SK-N-SH treated with all-trans-retinoic acid at 6 μM for 48 hours (cell line): ENCODE measurements around the gene PSEN1.

Source experiments
- ATAC-seq: fragments of 200-7000 bp; cut with Tn5 transposase; 3 replicates; pipeline ENCODE4 v1.9.1; 2020; ENCODE audit warnings: mild to moderate bottlenecking, moderate library complexity
- BACH2 ChIP-seq: fragments of 250-450 bp; sonication (Bioruptor Pico); IDR thresholded peaks from 2 replicates; pipeline ENCODE4 v1.9.0; 2021; ENCODE audit warnings: mild to moderate bottlenecking, borderline replicate concordance
- ESRRG ChIP-seq: fragments of 250-450 bp; sonication (Bioruptor Pico); IDR thresholded peaks from 2 replicates; pipeline ENCODE4 v1.6.1; 2021; ENCODE audit warnings: mild to moderate bottlenecking
- GLIS3 ChIP-seq: fragments of 250-450 bp; sonication (Bioruptor Pico); IDR thresholded peaks from 2 replicates; pipeline ENCODE4 v1.5.0; 2020; ENCODE audit warnings: mild to moderate bottlenecking, moderate library complexity
- ISL1 ChIP-seq: fragments of 250-450 bp; sonication (Bioruptor Pico); IDR thresholded peaks from 2 replicates; pipeline ENCODE4 v2.1.2; 2022; ENCODE audit warnings: mild to moderate bottlenecking, moderate library complexity
- OSR1 ChIP-seq: fragments of 250-450 bp; sonication (Bioruptor Pico); IDR thresholded peaks from 2 replicates; pipeline ENCODE4 v1.8.0; 2022; ENCODE audit warnings: moderate library complexity, mild to moderate bottlenecking, inconsistent platforms
- PATZ1 ChIP-seq: fragments of 250-450 bp; sonication (Bioruptor Pico); IDR thresholded peaks from 2 replicates; pipeline ENCODE4 v1.8.0; 2020; ENCODE audit warnings: mild to moderate bottlenecking, moderate library complexity, borderline replicate concordance
- PPARA ChIP-seq: fragments of 250-450 bp; sonication (Bioruptor Pico); IDR thresholded peaks from 2 replicates; pipeline ENCODE4 v1.5.0; 2020; ENCODE audit warnings: mild to moderate bottlenecking, borderline replicate concordance
- RARB ChIP-seq: fragments of 250-450 bp; sonication (Bioruptor Pico); IDR thresholded peaks from 2 replicates; pipeline ENCODE4 v1.8.0; 2021; ENCODE audit warnings: mild to moderate bottlenecking, moderate library complexity
- SNAI2 ChIP-seq: fragments of 250-450 bp; sonication (Bioruptor Pico); IDR thresholded peaks from 2 replicates; pipeline ENCODE4 v1.5.0; 2020; ENCODE audit warnings: mild to moderate bottlenecking, moderate library complexity
- TCF4 ChIP-seq: fragments of 250-450 bp; sonication (Bioruptor Pico); IDR thresholded peaks from 2 replicates; pipeline ENCODE4 v1.8.0; 2021; ENCODE audit warnings: mild to moderate bottlenecking, moderate library complexity, borderline replicate concordance
- TOX ChIP-seq: fragments of 250-450 bp; sonication (Bioruptor Pico); IDR thresholded peaks from 2 replicates; pipeline ENCODE4 v1.8.0; 2021; ENCODE audit warnings: mild to moderate bottlenecking, moderate library complexity, borderline replicate concordance
- TSHZ2 ChIP-seq: fragments of 250-450 bp; sonication (Bioruptor Pico); IDR thresholded peaks from 2 replicates; pipeline ENCODE4 v1.5.0; 2020; ENCODE audit warnings: mild to moderate bottlenecking, moderate library complexity
- ZFP3 ChIP-seq: fragments of 250-450 bp; sonication (Bioruptor Pico); IDR thresholded peaks from 2 replicates; pipeline ENCODE4 v1.5.0; 2020; ENCODE audit warnings: mild to moderate bottlenecking, moderate library complexity
- ZFP30 ChIP-seq: fragments of 450-650 bp; formaldehyde crosslinking; IDR thresholded peaks from 2 replicates; pipeline ENCODE4 v1.5.0; 2022; ENCODE audit warnings: mild to moderate bottlenecking, moderate library complexity
- ZNF565 ChIP-seq: fragments of 450-650 bp; formaldehyde crosslinking; conservative IDR thresholded peaks from 2 replicates; pipeline ENCODE4 v1.5.0; 2020; ENCODE audit warnings: low read depth, mild to moderate bottlenecking, moderate library complexity
- ZNF70 ChIP-seq: fragments of 450-650 bp; formaldehyde crosslinking; IDR thresholded peaks from 2 replicates; pipeline ENCODE4 v1.5.0; 2020; ENCODE audit warnings: mild to moderate bottlenecking, moderate library complexity
- ZNF8 ChIP-seq: fragments of 450-650 bp; formaldehyde crosslinking; IDR thresholded peaks from 2 replicates; pipeline ENCODE4 v1.5.0; 2020; ENCODE audit warnings: mild to moderate bottlenecking, moderate library complexity
- TF ChIP-seq, protein P1 (sequence below): fragments of 250-450 bp; sonication (Bioruptor Pico); IDR thresholded peaks from 2 replicates; pipeline ENCODE4 v1.8.0; 2021; ENCODE audit warnings: low read depth, mild to moderate bottlenecking, moderate library complexity, borderline replicate concordance

The PSEN1 gene

GRCh38 chr14:73236752-73237218 is 100.5 kb downstream of the PSEN1 start:
- TF ChIP-seq OSR1, result no peak
- TF ChIP-seq ESRRG, result no peak
- no peak for TF ChIP-seq TSHZ2 (CRISPR knock-in tag)
- no peak for TF ChIP-seq ISL1
- TF ChIP-seq, protein P1, sequence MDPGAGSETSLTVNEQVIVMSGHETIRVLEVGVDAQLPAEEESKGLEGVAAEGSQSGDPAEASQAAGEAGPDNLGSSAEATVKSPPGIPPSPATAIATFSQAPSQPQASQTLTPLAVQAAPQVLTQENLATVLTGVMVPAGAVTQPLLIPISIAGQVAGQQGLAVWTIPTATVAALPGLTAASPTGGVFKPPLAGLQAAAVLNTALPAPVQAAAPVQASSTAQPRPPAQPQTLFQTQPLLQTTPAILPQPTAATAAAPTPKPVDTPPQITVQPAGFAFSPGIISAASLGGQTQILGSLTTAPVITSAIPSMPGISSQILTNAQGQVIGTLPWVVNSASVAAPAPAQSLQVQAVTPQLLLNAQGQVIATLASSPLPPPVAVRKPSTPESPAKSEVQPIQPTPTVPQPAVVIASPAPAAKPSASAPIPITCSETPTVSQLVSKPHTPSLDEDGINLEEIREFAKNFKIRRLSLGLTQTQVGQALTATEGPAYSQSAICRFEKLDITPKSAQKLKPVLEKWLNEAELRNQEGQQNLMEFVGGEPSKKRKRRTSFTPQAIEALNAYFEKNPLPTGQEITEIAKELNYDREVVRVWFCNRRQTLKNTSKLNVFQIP, result no peak
- TF ChIP-seq BACH2 (CRISPR knock-in tag), result no peak
- TF ChIP-seq PATZ1 (CRISPR knock-in tag), result no peak
- TF ChIP-seq TOX, result no peak
- ATAC-seq, result no peak

DNA sequence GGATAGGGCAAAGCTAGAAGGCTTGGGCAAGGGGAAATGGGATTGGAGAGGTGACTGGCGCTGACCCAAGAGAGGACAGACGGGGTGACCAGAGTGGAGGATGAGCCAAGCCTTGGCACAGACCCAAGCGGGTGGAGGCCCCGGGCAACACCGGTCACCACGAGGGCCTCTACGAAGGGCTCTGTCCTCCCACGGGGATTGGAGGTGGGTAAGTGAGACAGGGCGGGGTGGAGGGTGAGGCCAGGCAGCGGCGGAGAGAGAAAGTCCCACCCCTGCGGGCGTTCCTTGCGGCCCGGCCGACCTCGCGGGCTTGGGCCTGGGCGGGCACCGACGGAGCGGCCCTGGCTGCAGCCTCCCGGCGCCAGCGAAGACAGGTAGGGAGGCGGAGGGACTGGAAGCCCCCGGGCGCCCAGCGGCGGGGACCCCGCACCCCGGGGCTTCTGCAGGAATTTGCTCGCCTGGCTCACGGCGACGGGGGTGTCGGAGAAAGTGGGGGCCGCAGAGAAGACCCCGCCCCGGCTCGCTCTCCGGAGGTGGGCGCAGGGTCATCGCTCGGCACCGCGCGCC is 101.0 kb downstream of the PSEN1 start, which contains the start of gene PAPLN:
TSS of gene PAPLN (plus strand) at position 288 of the 567 bp plus-strand sequence. CDS start 2,273 bp downstream, outside the sequence.
- ATAC-seq, result no peak
- no peak for TF ChIP-seq SNAI2
- TF ChIP-seq ZNF565, result no peak
- no peak for TF ChIP-seq ESRRG
- TF ChIP-seq GLIS3, result no peak
- no peak for TF ChIP-seq TSHZ2 (CRISPR knock-in tag)
- TF ChIP-seq ZFP3 (CRISPR knock-in tag), result no peak
- no peak for TF ChIP-seq TCF4
- no peak for TF ChIP-seq BACH2 (CRISPR knock-in tag)

GRCh38 chr14:73237786-73238423 is 101.6 kb downstream of the PSEN1 start:
- ATAC-seq, result peak; percentile 42
- TF ChIP-seq PPARA (CRISPR knock-in tag) (no peak), TSHZ2 (CRISPR knock-in tag) (no peak), PATZ1 (CRISPR knock-in tag) (no peak), TCF4 (no peak), ZFP3 (CRISPR knock-in tag) (no peak), BACH2 (CRISPR knock-in tag) (no peak), ZNF70 (no peak), ISL1 (no peak), ZNF8 (CRISPR knock-in tag) (no peak), SNAI2 (no peak), RARB (CRISPR knock-in tag) (no peak), ZFP30 (CRISPR knock-in tag) (no peak)
- TF ChIP-seq, protein P1, result no peak
